MM.1S (cell line): ENCODE measurements around the gene POLN.

Source experiments
- DNase-seq: peaks from one replicate; pipeline ENCODE4 v3.0.0-alpha.2; 2015
- H2AFZ ChIP-seq: fragments of 300-600 bp; sonication (generic); 2 replicates; pipeline ENCODE4 v1.6.0; 2016; ENCODE audit warnings: antibody characterized with exemption, low read length
- H3F3A ChIP-seq: fragments of 300-600 bp; sonication (generic); 2 replicates; pipeline ENCODE4 v1.6.1; 2016; ENCODE audit warnings: mild to moderate bottlenecking, antibody characterized with exemption, low read length, moderate library complexity, mixed read lengths; ENCODE audit not compliant: insufficient read depth
- H3K27ac ChIP-seq: fragments of 300-600 bp; sonication (generic); 2 replicates; pipeline ENCODE4 v1.5.1; 2016; ENCODE audit warnings: mild to moderate bottlenecking, low read length
- H3K27me3 ChIP-seq: fragments of 300-600 bp; sonication (generic); replicated peaks from 2 replicates; pipeline ENCODE4 v1.6.0; 2016; ENCODE audit warnings: low read length; ENCODE audit not compliant: insufficient read depth
- H3K36me3 ChIP-seq: fragments of 300-600 bp; sonication (generic); replicated peaks from 2 replicates; pipeline ENCODE4 v1.6.1; 2016; ENCODE audit warnings: mild to moderate bottlenecking, low read length, mixed read lengths; ENCODE audit not compliant: insufficient read depth
- H3K4me1 ChIP-seq: fragments of 300-600 bp; sonication (generic); 2 replicates; pipeline ENCODE4 v1.6.1; 2016; ENCODE audit warnings: low read length, mixed read lengths
- H3K4me2 ChIP-seq: fragments of 300-600 bp; sonication (generic); 2 replicates; pipeline ENCODE4 v1.6.0; 2016; ENCODE audit warnings: low read depth, low read length
- H3K4me3 ChIP-seq: fragments of 300-600 bp; sonication (generic); 2 replicates; pipeline ENCODE4 v1.5.1; 2016; ENCODE audit warnings: low read length, mixed read lengths
- H3K79me2 ChIP-seq: fragments of 300-600 bp; sonication (generic); 2 replicates; pipeline ENCODE4 v1.6.1; 2016; ENCODE audit warnings: mixed run types, low read length, mixed read lengths
- H3K9ac ChIP-seq: fragments of 300-600 bp; sonication (generic); 2 replicates; pipeline ENCODE4 v1.6.1; 2016; ENCODE audit warnings: low read length, mixed read lengths
- H3K9me2 ChIP-seq: fragments of 300-600 bp; sonication (generic); replicated peaks from 2 replicates; pipeline ENCODE4 v1.6.1; 2016; ENCODE audit warnings: mild to moderate bottlenecking, low read length, mixed read lengths; ENCODE audit not compliant: insufficient read depth
- H3K9me3 ChIP-seq: fragments of 300-600 bp; sonication (generic); replicated peaks from 2 replicates; pipeline ENCODE4 v1.6.1; 2016; ENCODE audit warnings: mild to moderate bottlenecking, low read length, mixed read lengths; ENCODE audit not compliant: insufficient read depth
- H4K20me1 ChIP-seq: fragments of 300-600 bp; sonication (generic); 2 replicates; pipeline ENCODE4 v1.6.1; 2016; ENCODE audit warnings: mild to moderate bottlenecking, low read length, moderate library complexity, mixed read lengths; ENCODE audit not compliant: insufficient read depth
- CTCF ChIP-seq: fragments of 300-600 bp; sonication (generic); IDR thresholded peaks from 2 replicates; pipeline ENCODE4 v1.5.1; 2016; ENCODE audit warnings: antibody characterized with exemption, low read length, mixed read lengths
- EZH2 ChIP-seq: fragments of 300-600 bp; sonication (generic); optimal IDR thresholded peaks from 2 replicates; pipeline ENCODE3; 2017; ENCODE audit warnings: low read depth, mild to moderate bottlenecking, antibody characterized with exemption, low read length, mixed read lengths
- EZH2phosphoT487 ChIP-seq: fragments of 300-600 bp; sonication (generic); IDR thresholded peaks from 2 replicates; pipeline ENCODE4 v1.6.1; 2018; ENCODE audit warnings: antibody characterized with exemption, low read length

Gene POLN

GRCh38 chr4:2236944-2237666, 4.8 kb downstream of the POLN start:
- Histone ChIP-seq H3K27me3 (no peaks in the 10 kb centered on the region), H3K9me2 (no peaks in the 10 kb centered on the region), H3F3A (peaks cover 6% of the 10 kb centered on the region; the same call in 1 of the 2 replicates), H3K79me2 (peaks cover 90% of the 10 kb centered on the region), H2AFZ (no peak overlapping the region), H4K20me1 (peaks cover 14% of the 10 kb centered on the region; the same call in 1 of the 2 replicates), H3K27ac (no peak overlapping the region), H3K4me3 (no peak overlapping the region), H3K9me3 (no peaks in the 10 kb centered on the region), H3K4me1 (peaks cover 19% of the 10 kb centered on the region), H3K9ac (no peak overlapping the region), H3K36me3 (peaks cover 4% of the 10 kb centered on the region; the same call in 1 of the 2 replicates), H3K4me2 (no peak overlapping the region)
- TF ChIP-seq EZH2 (no peak), CTCF (no peak), EZH2phosphoT487 (no peak)
- DNase-seq = no peak

- no peak overlapping the region for H3K4me3 ChIP-seq
- H3K36me3 ChIP-seq = peaks cover 5% of the 10 kb centered on the region; the same call in 1 of the 2 replicates
- no peaks in the 10 kb centered on the region for H3K27me3 ChIP-seq
- no peaks in the 10 kb centered on the region for H3K4me1 ChIP-seq
- H4K20me1 ChIP-seq = no peaks in the 10 kb centered on the region; the same call in 1 of the 2 replicates
- no peak overlapping the region for H3K4me2 ChIP-seq
- TF ChIP-seq EZH2 = no peak
- TF ChIP-seq EZH2phosphoT487 = no peak
- TF ChIP-seq CTCF = no peak
- H3K9me2 ChIP-seq = no peaks in the 10 kb centered on the region
- no peak overlapping the region for H3K9ac ChIP-seq
- H3K27ac ChIP-seq = no peak overlapping the region
- no peak overlapping the region for H2AFZ ChIP-seq
- peaks cover 2% of the 10 kb centered on the region; the same call in 1 of the 2 replicates for H3F3A ChIP-seq
- H3K79me2 ChIP-seq = peaks cover 36% of the 10 kb centered on the region
- no peaks in the 10 kb centered on the region for H3K9me3 ChIP-seq
- no peak for DNase-seq
Observed at GRCh38 chr4:2231082-2231481, 10.8 kb downstream of the POLN start.

GRCh38 chr4:2226261-2226660, 15.7 kb downstream of the POLN start:
- H3K27me3 ChIP-seq = no peaks in the 10 kb centered on the region
- H2AFZ ChIP-seq = no peak overlapping the region
- no peak overlapping the region for H3K27ac ChIP-seq
- no peak overlapping the region for H3K9ac ChIP-seq
- H3K36me3 ChIP-seq = peaks cover 4% of the 10 kb centered on the region; the same call in 1 of the 2 replicates
- TF ChIP-seq CTCF (no peak), EZH2 (no peak), EZH2phosphoT487 (no peak)
- no peak for DNase-seq
- H3K9me2 ChIP-seq = no peaks in the 10 kb centered on the region
- no peaks in the 10 kb centered on the region; the same call in 1 of the 2 replicates for H4K20me1 ChIP-seq
- no peak overlapping the region for H3K4me2 ChIP-seq
- H3K4me1 ChIP-seq = no peaks in the 10 kb centered on the region
- no peaks in the 10 kb centered on the region for H3K9me3 ChIP-seq
- H3K4me3 ChIP-seq = no peak overlapping the region
- H3K79me2 ChIP-seq = no peaks in the 10 kb centered on the region; the same call in 1 of the 2 replicates
- peaks cover 2% of the 10 kb centered on the region; the same call in 1 of the 2 replicates for H3F3A ChIP-seq
